ENCODE results near the gene ZNF479. TPM values are rescaled to one million over a fixed set of nuclear protein-coding genes. Genes with fewer than 3 reads are reported as not detected.
"Not testable (repeated sequence)": the region's sequence is repeated elsewhere in the genome, so short reads cannot be mapped to it uniquely, and the experiment has no call there.

ZNF479 gene
- total and polyA plus RNA-seq, 8 donors = not detected

GRCh38 chr7:57178768-57179139 lies 46.5 kb upstream of the ZNF479 start:
- no peak for DNase-seq
- H3K27me3 ChIP-seq = no peaks in the 10 kb centered on the region
- H3K4me1 ChIP-seq = no peaks in the 10 kb centered on the region
- whole genome bisulfite sequencing, 5 donors = 68 to 78% (median 73%) methylated on average over 6 of the region's 6 CpGs
- H3K36me3 ChIP-seq = no peaks in the 10 kb centered on the region
- H3K27ac ChIP-seq = no peak overlapping the region
- H3K4me3 ChIP-seq = no peak overlapping the region
- intact Hi-C loops (cut with DNase I; ENCODE audit: low total_unique reads) = no loop called here
- peaks cover 0 to 69% (median 13%) of the 10 kb centered on the region in 4 donors for H3K9me3 ChIP-seq
- TF ChIP-seq POLR2AphosphoS5 (IDR thresholded peaks at IDR 0.05) (no peak), CTCF (IDR thresholded peaks at IDR 0.05) (no peak), POLR2A (IDR thresholded peaks at IDR 0.05) (no peak)

- intact Hi-C loops (cut with DNase I; ENCODE audit: low total_unique reads) = no loop called here
- Histone ChIP-seq H3K9me3 (peaks cover 0 to 63% (median 13%) of the 10 kb centered on the region in 4 donors), H3K27ac (no peak overlapping the region), H3K27me3 (no peaks in the 10 kb centered on the region), H3K36me3 (no peaks in the 10 kb centered on the region), H3K4me1 (no peaks in the 10 kb centered on the region), H3K4me3 (no peak overlapping the region)
- whole genome bisulfite sequencing, 5 donors = 81 to 87% (median 83%) methylated on average over 10 to 21 of the region's 21 CpGs
- TF ChIP-seq POLR2AphosphoS5 (IDR thresholded peaks at IDR 0.05) (no peak), POLR2A (IDR thresholded peaks at IDR 0.05) (no peak), EP300 (IDR thresholded peaks at IDR 0.05) (no peak), CTCF (IDR thresholded peaks at IDR 0.05) (no peak)
- no peak for DNase-seq
These were observed 45.9 kb upstream of the ZNF479 start for GRCh38 chr7:57177856-57178767.

GRCh38 chr7:57176928-57177635 lies 44.8 kb upstream of the ZNF479 start:
- Histone ChIP-seq H3K27me3 (no peaks in the 10 kb centered on the region), H3K4me3 (no peak overlapping the region), H3K9me3 (peaks cover 0 to 57% (median 16%) of the 10 kb centered on the region in 4 donors), H3K4me1 (no peaks in the 10 kb centered on the region), H3K36me3 (no peaks in the 10 kb centered on the region), H3K27ac (no peak overlapping the region)
- TF ChIP-seq POLR2A (IDR thresholded peaks at IDR 0.05) (no peak), CTCF (IDR thresholded peaks at IDR 0.05) (no peak), EP300 (IDR thresholded peaks at IDR 0.05) (no peak)
- WGBS, 5 donors = 83 to 88% (median 85%) methylated on average over 12 to 14 of the region's 14 CpGs
- DNase-seq = no peak
- intact Hi-C loops (cut with DNase I; ENCODE audit: low total_unique reads) = no loop called here

- no peak overlapping the region for H3K27ac ChIP-seq
- H3K9me3 ChIP-seq = peaks cover 0 to 31% (median 16%) of the 10 kb centered on the region in 4 donors
These were observed 33.2 kb upstream of the ZNF479 start for GRCh38 chr7:57165285-57165899.

GRCh38 chr7:57120123-57120784 lies 12.0 kb downstream of the ZNF479 start:
- intact Hi-C loops (cut with DNase I; ENCODE audit: low total_unique reads) = not testable (repeated sequence)

More at GRCh38 chr7:57165285-57165899, 33.2 kb upstream of the ZNF479 start:
- TF ChIP-seq POLR2AphosphoS5 (IDR thresholded peaks at IDR 0.05) (no peak), CTCF (IDR thresholded peaks at IDR 0.05) (no peak), POLR2A (IDR thresholded peaks at IDR 0.05) (no peak), EP300 (IDR thresholded peaks at IDR 0.05) (no peak)
- H3K36me3 ChIP-seq = no peaks in the 10 kb centered on the region
- intact Hi-C loops (cut with DNase I; ENCODE audit: low total_unique reads) = no loop called here
- H3K27me3 ChIP-seq = no peaks in the 10 kb centered on the region
- DNase-seq = no peak
- no peaks in the 10 kb centered on the region for H3K4me1 ChIP-seq
- 78 to 80% (median 78%) methylated on average over 7 of the region's 7 CpGs for WGBS, 5 donors
- no peak overlapping the region for H3K4me3 ChIP-seq

More at GRCh38 chr7:57120123-57120784, 12.0 kb downstream of the ZNF479 start:
- not testable (repeated sequence) for H3K4me1 ChIP-seq, H3K4me3 ChIP-seq, H3K27me3 ChIP-seq, DNase-seq, H3K27ac ChIP-seq, H3K36me3 ChIP-seq
- WGBS, 5 donors = 74 to 79% (median 78%) methylated on average over 5 of the region's 5 CpGs
- H3K9me3 ChIP-seq = peaks cover 11 to 82% (median 53%) of the 10 kb centered on the region in 4 donors
